ENCODE data around the gene FAM47B.

The FAM47B gene

DNA sequence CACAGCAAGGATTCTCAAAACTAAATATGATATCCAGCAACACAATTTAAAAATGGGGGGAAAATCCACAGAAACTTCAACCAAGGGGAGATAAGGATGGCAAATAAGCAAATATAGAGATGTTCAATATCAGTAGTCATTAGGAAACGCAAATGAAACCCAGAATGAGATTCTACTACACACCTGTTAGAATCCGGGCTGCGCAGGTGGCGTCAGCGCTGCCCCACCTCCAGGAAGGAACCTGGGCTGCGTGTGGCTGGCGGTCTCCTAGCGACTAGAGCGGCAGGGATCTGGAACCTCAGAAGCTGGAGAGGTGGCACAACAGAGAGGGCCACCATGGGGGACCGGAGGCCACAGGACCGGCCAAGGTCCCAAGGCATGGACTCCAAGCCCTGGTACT lies at the start of gene FAM47B:
TSS of gene FAM47B (plus strand) at position 301 of the 400 bp plus-strand sequence. CDS start at position 337, 36 bp downstream.
- no peak for DNase-seq

DNA sequence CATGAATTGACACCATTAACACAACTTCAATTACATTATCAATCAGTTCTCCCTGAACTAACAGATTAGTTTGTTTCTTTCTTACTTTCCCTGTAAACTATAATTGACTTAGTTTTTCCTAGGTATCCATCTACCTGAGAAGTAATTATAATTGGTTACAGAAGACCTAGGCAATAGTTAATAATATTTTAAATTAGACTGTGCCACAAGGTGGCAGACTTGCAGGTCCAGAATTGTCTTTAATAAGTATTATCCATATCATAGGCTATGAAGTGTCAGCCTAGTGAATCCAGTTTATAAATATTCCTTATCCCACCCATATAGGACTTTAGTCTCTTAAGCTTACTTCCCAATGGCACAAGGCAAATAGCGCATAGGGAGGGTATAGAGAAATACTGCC lies 48.9 kb upstream of the FAM47B start:
- no peak for DNase-seq

DNA sequence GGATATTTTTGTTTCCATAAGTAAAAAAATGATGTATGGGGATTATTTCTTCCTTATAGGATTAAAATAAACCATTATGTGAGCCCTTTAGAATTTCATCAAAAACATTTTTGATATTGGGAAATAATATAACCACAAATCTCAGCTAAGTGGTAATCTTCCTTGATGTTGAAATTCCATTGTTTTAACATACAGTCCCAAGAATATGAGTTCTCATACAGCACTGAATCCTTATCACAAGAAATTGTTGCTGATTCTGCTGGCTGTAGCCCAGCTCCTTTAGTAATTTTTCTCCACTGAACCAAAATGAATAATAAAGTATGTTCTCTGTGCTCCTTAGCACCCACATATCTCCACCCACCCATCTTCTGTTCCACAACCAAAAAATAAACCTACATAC lies 41.9 kb upstream of the FAM47B start:
- no peak for DNase-seq

DNA sequence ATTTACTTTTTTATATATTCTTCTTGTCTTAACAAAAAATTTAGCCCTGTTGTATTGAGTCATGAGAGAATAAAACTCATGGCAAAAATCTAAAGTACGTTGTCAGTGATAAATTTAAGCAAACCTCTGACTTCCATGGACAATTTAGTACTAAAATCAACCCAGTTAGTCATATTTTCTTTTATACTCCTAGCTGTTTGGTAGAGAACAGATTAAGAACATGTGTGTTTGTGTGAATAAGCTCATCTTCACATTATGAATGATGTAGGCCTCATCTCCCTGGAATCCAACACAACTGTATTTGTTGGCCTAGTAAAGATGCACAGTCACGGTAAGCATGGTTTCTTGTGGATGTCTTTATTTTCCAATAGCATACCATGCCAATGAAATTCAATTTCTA lies 40.8 kb upstream of the FAM47B start:
- no peak for DNase-seq

DNA sequence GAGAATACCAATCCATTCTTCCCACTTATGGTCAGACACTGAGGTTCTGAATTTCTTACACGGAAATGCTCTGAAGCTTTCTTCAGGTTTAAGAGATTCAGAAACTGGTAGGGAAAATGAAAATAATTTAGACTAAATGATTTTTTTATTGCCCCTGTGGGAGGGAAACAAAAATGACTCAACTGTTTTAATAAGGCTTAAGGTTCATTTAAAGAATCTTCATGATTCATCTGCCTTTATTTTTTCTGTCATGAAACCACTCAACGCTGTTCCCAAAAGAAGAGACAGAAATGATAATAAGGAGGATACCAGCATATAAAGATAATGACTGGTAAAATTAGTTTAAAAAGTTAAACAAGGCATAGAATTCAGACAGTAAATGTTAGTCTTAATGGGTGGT lies 39.3 kb upstream of the FAM47B start:
- DNase-seq = no peak

DNA sequence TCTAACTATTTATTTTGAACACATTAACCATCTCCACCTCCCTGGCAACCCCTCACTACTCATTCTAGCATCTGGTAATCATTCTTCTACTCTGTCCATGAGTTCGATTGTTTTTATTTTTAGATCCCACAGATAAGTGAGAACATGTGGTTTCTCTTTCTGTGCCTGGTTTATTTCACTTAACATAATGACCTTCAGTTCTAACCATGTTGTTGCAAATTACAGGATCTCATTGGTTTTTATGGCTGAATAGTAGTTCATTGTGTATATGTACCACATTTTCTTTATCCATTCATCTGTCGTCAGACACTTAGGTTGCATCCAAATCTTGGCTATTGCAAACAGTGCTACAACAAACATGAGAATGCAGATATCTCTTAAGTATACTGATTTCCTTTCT lies 33.4 kb upstream of the FAM47B start:
- DNase-seq = no peak

DNA sequence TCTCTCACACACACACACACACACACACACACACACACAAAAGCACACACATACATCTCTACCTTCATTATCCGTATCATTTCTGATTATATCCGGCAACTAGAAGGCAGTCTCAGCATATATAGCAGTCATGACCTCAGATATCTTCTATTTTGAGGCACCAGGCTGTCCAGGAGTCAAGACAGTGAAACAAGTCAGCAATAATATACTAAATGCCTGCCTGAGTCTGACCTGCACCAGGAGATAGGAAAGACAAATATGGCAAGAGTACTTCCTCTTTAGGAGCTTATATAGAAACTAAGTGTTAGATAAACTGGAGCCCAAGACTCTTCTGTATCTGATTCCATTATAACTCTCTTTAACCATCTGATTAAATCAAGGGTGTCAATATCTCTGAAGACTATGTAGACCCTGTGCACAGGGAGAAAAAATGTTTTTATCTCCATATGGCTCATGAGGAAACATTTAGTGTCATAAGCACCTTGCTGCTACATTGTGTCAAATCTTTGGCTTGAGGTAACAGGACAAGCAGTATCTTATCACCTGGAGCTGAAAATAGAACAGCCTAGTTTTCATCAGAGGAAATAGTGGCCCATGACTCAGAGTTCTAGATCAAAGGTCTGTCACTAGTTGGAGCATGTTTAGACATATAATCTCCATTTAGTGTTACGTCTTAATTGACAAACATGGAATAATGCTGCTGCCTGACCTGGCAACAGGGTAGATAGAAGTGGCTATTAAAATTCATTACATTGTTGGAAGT lies 27.0 kb upstream of the FAM47B start:
- DNase-seq = no peak

DNA sequence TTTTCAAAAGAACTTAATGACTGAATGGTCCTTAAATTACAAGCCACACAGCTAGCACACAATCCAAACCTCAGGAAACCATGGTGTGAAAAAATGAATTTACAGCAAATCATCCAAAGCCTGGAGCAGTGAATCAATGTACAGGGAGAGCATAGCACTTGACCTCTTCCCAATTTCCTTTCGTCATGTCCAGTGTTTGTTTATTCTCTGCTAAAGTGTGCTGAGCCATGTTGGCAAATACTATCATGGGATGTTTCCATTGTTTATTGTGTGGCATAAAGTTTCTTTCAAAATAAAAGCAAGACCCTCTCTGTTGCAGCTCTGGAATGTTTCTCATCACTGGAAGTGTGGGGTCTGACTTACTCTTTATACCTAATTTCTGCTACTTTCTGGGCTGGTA lies 25.4 kb upstream of the FAM47B start:
- no peak for DNase-seq

DNA sequence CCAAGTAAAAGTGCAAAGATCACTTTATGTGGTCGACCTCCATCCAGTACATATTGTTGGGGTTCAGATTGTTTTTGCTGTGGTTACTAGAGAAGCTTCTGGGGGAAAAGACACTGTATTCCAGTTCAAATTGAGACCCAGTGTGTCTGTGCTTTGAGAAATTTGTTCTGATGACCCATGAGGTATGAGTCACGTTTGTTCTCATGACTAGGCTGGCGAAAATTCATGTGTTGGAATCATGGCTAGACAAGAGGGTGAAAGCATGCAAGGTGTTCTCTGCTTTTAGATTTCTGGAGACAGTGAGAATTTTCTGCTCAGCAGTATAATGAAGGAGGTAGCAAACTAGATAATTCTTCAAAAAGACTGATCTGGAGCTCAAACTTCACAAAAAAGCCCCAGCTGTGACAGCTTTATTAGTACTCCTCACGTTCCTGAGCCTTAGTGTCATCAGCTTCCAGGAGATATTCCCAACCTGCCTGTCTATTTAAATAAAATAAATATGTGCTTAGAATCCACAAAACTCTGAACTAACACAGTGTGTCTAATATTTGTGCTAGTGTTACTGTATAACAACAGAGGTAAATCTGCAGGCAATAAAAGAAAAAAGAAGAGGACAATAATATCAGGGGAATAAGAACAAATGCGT lies 24.4 kb upstream of the FAM47B start:
- no peak for DNase-seq

DNA sequence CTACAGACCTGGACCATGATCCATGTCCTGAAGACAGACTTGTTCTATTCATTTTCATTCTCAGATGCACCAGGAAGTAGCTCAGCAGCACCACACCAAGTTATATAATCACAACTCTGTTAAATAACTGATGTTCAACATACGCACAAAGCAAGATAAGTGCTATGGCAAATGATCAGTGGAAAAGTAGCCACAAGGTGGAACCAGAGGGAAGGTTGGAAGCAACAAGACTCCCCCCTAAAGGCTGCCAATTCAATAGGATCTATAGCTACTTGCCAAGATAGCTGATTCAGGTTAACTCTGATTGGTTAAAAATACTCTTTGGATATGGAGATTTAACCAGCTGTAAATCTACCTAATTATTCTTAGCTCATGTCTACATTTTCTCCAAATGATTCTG lies 23.7 kb upstream of the FAM47B start:
- no peak for DNase-seq

DNA sequence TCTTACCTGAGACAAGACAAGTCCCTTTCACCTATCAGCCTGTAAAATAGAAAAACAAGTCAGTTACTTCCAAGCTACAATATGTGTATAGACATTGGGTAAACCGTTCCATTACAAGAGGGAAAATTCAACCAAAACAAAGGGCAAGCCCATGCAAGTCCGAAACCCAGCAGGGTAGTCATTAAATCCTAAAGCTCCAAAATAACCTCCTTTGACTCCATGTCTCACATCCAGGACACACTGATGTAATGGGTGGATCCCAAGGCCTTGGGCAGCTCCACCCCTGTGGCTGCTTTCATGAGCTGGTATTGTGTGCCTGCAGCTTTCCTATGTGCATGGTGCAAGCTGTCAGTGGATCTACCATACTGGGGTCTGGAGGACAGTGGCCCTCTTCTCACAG lies 14.7 kb upstream of the FAM47B start:
- no peak for DNase-seq

DNA sequence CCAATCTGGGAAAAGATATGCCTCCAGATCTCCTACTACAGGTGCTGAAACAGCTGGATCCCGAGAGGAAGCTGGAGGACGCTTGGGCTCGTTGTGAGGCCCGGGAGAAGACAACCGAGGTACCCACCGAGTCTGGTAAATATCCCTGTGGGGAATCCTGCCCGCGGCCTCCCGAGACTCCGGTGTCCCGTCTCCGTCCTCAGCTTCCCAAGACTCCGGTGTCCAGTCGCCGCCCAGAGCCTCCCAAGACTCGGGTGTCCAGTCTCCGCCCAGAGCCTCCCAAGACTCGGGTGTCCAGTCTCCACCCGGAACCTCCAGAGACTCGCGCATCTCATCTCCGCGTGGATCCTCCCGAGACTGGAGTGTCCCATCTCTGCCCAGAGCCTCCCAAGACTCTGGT lies 639 bp downstream of the FAM47B start:
- no peak for DNase-seq

DNA sequence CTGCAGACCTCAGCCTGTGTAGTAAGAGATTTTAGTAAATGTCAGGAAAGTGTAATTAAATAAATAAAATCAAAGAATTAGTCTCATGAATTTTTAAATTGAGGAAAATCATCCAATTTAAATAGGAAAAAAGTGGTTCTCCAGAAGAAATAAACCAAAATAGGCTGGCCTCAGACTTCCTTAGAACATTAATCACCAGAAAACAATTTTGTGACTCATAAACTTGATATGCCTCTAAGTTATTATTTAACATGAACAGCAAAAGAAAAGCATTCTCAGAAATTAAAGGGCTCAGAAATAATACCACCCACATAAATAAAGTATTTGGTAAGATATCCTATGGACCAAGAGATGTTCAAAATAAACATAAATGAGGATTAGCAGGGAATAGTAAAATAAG lies 14.3 kb downstream of the FAM47B start:
- no peak for DNase-seq

DNA sequence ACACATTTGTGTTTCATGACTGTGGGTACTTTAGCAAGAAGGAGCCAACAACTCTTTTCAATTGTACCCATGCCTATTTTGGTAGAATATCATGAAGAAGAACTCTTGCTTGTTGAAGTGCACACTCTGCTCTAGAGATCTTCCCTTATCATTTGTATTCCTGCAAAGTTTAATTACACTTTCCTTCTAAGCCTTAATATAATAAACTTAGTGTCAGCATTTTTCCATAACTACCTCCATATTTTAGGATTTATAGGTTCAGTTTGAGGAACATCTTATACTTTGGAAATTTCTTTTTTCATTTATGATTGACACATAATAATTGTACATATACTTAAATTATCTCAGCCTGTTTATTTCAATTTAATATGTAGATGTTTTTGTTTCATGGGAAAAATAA lies 19.1 kb downstream of the FAM47B start:
- DNase-seq = no peak

DNA sequence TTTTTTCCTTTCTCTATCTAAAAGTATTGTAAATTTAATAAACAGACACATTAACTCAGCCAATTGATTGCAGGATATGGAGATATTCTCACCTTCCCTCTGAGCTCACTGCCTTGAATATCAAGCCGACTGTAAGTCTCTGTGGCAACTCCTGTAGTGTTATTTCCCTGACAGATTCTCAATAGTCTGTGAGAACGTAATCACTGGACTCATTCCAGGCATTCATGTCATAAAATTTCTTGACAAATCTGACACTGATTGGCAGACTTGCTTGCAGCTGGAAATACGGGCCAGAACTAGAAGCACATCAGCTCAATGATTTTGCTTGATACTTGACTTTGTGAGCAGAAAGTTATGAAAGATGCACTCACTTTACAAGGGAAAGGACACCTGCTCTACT lies 29.6 kb downstream of the FAM47B start:
- DNase-seq = no peak

DNA sequence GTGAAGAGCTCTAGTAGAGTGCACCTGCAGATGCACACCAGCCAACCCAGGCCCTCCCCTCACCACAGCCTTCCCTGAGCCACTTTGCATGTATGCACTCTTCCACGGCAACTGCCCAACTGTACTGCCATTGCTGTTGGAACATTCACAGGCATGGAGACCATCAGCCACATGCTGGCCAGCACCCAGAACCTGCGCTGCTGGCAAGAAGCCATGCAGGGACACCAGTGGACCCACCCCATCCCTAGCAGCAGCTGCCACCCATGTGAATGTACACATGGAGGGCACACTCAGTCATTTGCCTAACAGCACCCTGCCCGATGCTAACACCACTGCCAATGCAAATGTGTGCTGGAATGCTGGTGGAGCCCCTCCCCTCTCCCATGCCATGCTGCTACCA lies 35.6 kb downstream of the FAM47B start:
- DNase-seq = no peak

DNA sequence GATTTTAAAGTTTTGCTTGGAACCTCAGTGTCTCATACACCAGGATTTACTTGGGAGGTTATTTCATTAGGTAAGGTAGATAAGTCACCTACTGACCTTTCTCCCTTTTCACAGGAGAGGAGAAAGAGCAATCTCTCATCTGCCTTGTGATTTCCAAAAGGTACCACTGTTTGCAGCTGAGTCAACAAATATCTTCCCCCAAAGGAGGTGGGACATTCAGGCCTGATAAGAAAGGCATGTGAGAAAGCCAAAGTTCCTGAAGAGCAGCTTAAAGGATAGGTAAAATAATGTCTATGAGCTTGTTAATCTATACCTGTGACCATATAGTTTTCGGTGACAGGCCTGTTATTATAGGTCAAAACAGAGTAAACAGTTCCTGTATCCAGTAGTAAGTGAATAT lies 45.0 kb downstream of the FAM47B start:
- no peak for DNase-seq
